GM12874 (cell line): ENCODE results near the gene C11orf86.

ENCODE experiments used
- TF ChIP-seq, protein P1 (sequence below): IDR thresholded peaks from 2 replicates; pipeline ENCODE4 v1.5.1; 2011; ENCODE audit warnings: low read depth, mild to moderate bottlenecking, control low read depth, low read length, moderate library complexity; ENCODE audit not compliant: insufficient read depth

C11orf86 gene

DNA sequence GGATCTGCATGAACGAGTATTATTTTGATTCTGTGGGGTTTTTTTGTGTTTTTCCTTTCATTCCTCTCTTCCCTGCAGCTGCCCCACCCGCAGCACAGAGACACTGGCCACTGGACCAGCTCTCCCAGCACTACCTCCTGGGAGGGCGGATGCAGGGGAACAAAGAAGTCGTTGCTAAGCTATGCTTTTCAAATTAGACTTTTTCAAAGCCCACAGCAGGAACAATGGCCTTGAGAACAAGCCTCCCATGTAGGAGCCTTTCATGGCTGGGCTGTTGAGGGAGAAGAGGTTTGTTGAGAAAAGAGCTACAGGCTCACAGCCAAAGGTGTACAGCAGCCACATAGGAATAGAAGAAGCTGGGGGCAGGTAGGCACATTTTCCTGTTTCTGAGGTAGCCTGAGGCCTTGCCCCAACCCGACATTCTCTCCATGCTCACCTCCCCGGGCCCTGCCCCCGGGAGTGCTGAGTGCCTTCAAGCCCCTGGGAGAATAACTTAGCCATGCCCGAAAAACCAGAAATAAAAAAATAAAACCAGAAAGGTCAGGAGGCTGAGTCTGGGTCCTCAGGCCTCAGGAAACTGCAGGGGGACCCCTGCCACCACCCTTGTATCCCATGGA is 27.3 kb downstream of the C11orf86 start:
- TF ChIP-seq, protein P1, sequence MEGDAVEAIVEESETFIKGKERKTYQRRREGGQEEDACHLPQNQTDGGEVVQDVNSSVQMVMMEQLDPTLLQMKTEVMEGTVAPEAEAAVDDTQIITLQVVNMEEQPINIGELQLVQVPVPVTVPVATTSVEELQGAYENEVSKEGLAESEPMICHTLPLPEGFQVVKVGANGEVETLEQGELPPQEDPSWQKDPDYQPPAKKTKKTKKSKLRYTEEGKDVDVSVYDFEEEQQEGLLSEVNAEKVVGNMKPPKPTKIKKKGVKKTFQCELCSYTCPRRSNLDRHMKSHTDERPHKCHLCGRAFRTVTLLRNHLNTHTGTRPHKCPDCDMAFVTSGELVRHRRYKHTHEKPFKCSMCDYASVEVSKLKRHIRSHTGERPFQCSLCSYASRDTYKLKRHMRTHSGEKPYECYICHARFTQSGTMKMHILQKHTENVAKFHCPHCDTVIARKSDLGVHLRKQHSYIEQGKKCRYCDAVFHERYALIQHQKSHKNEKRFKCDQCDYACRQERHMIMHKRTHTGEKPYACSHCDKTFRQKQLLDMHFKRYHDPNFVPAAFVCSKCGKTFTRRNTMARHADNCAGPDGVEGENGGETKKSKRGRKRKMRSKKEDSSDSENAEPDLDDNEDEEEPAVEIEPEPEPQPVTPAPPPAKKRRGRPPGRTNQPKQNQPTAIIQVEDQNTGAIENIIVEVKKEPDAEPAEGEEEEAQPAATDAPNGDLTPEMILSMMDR: no peak

DNA sequence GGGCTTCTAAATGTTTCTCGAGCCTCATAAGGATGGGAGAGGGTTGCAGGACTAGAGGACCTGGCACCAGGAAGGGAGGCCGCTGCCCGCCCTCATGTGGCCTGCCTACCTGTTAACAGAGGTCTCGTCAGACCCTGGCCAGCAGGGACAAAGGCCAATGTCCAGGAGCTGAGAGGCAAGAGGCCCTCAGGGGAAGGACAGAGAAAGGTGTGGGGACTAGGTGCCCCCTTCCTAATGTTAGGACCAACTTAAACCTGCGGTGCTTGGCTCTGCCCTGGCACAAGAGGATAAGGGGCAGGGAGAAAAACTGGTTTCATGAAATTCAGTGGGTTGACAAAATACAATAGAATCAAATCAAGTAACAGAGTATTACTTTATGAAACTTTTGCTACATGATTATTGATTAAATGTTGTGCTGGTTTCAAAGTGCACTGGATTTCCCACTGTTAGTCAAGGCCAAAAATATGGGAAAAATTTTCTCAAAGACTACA is 27.9 kb downstream of the C11orf86 start:
- TF ChIP-seq, protein P1: no peak

DNA sequence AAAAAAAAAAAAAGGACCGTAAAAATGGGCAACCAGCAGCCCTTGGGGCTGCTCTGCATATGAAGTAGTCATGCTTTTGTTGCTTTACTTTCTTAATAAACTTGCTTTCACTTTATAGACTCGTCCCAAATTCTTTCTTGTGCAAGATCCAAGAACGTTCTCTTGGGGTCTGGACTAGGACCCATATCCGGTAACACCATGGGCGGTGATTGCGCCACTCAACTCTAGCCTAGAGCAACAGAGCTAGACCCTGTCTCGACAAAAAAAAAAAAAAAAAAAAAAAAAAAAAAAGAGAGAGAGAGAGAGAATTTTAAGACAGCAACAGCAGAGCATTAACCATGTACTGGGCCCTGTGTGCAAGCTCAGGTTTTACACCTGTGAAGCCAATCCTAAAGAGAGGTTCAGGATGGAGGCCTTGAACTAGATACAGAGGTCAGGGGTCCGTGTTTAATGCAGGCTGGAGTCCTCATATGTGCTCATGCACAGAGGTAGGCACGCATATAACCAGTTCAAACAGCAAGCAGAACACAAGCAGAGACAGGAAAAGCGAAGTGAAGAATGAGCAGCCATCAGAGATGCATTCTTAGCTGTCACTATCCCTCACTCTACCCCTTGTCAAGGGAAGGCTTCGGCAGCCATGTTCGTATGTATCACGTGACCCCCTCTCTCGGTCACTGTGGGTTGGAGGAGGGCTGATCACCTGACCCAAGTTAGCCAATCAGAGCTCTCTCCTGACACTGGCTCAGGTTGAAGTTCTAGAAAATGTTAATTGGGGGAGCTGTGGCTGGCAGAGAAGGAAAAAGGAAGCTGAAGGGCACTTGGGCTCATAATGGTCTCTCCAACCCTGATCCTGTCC is 31.2 kb downstream of the C11orf86 start:
- TF ChIP-seq, protein P1: no peak

DNA sequence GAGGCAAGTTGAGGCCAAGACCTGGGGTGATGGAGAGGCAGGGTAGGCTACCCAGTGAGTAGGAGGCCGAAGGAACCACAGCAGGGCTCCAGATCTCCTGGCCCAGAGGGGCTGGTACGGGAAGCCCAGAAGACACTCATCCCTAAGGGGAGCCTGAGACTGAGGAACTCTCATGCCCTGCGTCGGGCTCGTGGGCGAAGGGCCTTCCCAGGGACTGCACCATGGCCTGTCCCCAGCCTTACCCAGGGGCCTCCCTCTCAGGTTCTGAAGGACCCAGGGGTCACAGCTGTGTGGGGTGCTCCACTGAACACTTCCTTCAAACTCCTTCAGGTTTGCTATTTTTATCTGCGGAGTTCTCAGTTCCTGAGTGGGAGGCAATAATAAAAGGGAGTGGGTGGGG is 32.0 kb downstream of the C11orf86 start:
- TF ChIP-seq, protein P1: no peak

DNA sequence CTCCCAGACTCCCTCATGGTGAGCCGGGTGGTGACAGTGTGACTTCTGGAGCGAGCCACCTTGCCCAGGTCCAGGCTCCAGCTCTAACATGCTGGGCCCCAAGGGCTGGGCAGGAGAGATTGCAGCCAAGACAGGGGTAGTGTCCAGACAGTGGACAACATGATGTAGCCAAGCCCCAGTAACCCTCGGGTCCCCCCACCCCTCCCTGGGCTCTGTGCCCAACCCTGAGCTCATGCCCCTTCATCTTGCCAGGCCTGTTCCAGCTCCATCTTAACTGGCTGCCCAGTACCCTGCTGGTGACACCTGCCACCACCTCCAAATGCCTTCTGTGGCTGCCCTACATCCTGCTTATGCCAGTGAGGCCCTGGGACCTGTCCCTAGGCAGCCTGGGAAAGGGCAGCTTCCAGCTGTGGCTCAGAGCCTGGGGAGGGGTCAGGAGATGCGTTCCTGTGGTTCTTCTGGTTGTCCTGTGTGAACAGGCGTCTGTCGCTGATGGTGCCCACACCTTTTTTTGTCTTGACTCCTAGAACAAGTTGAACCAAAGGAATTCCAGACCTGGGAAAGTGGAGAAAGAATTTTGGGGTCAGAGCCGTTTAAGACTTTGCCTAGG is 35.3 kb downstream of the C11orf86 start:
- TF ChIP-seq, protein P1: no peak

DNA sequence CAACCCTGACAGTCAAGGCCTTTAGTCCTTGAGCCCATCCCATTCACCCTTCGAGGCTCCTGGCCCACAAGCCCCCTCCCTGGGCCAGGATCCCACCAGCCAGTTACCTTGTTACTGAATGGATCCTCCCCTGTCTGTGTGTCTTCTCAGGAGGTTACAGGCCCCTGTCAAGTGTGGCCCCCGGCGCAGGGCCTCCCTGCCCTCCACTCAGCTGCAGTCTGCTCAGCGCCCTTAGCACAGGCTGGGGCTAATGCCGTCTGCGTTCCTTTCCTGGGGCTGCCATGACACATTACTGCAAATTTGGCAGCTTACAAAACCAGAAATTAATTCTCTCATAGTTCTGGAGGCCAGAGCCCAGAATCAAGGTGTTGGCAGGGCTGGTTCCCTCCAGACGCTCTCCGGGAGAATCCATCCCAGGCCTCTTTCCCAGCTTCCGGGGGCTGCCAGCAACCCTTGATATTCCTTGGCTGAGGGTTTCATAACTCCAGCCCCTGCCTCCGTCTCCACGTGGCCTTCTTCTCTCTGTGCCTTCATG is 38.5 kb downstream of the C11orf86 start:
- TF ChIP-seq, protein P1: no peak

DNA sequence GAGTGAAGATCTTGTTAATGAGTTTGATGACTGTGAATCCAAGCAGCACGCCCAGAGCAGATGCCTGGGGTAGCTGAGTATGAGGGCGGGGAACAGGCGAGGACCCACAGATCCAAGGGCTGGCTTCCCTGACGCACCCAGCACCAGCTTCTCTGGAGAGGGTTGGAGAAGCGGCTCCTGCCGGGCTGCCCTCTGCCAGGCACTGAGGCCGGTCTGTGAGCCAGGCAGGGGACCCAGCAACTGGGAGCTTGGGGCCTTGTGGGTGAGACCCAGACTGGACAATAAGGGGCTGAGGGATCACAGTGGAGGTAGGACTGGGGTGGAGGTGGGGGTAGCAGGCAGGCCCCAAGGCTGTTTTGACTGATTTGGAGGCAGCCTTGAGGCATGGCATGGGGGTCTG is 39.2 kb downstream of the C11orf86 start:
- TF ChIP-seq, protein P1: no peak
